Measurements from ENCODE around the gene RAB19. TPM values are rescaled to one million over a fixed set of nuclear protein-coding genes. Genes with fewer than 3 reads are reported as not detected.

RAB19 gene
- total and polyA plus RNA-seq, 9 of the 15 experiments (the other 6 are each of a cell fraction or from before 2014, with no cell fraction given) = not detected

DNA sequence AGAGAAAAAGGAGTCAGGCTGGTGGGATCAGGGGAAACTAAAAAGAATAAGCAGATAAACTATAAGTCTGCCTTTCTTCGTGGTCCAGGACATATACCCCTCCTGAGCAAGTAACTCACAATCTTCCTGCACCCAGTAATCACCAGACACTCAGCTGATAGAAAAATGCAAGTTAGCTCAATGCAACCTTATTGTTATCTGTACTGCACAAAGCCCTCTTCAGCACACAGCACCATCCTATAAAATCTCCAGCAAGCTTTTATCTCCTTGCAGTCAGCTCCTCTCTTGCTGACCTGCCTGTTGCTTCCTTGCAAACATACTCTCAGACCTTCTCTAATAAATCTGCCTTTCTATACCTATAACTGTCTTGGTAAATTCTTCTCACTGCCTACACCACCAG lies 12.2 kb upstream of the RAB19 start (continued):
- TF ChIP-seq, protein P1, sequence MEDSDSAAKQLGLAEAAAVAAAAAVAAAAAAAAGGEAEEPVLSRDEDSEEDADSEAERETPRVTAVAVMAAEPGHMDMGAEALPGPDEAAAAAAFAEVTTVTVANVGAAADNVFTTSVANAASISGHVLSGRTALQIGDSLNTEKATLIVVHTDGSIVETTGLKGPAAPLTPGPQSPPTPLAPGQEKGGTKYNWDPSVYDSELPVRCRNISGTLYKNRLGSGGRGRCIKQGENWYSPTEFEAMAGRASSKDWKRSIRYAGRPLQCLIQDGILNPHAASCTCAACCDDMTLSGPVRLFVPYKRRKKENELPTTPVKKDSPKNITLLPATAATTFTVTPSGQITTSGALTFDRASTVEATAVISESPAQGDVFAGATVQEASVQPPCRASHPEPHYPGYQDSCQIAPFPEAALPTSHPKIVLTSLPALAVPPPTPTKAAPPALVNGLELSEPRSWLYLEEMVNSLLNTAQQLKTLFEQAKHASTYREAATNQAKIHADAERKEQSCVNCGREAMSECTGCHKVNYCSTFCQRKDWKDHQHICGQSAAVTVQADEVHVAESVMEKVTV (CRISPR knock-in tag; IDR thresholded peaks at IDR 0.05) = no peak
- TF ChIP-seq ZNF253 (CRISPR knock-in tag; conservative IDR thresholded peaks at IDR 0.05) = no peak
- TF ChIP-seq, protein P2, sequence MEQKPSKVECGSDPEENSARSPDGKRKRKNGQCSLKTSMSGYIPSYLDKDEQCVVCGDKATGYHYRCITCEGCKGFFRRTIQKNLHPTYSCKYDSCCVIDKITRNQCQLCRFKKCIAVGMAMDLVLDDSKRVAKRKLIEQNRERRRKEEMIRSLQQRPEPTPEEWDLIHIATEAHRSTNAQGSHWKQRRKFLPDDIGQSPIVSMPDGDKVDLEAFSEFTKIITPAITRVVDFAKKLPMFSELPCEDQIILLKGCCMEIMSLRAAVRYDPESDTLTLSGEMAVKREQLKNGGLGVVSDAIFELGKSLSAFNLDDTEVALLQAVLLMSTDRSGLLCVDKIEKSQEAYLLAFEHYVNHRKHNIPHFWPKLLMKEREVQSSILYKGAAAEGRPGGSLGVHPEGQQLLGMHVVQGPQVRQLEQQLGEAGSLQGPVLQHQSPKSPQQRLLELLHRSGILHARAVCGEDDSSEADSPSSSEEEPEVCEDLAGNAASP (IDR thresholded peaks at IDR 0.05) = no peak
- TF ChIP-seq, protein P3, sequence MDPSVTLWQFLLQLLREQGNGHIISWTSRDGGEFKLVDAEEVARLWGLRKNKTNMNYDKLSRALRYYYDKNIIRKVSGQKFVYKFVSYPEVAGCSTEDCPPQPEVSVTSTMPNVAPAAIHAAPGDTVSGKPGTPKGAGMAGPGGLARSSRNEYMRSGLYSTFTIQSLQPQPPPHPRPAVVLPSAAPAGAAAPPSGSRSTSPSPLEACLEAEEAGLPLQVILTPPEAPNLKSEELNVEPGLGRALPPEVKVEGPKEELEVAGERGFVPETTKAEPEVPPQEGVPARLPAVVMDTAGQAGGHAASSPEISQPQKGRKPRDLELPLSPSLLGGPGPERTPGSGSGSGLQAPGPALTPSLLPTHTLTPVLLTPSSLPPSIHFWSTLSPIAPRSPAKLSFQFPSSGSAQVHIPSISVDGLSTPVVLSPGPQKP (CRISPR knock-in tag; IDR thresholded peaks at IDR 0.05) = no peak
- TF ChIP-seq MYNN (IDR thresholded peaks at IDR 0.05) = peak; percentile 60; the same call in 1 of the 2 replicates
- TF ChIP-seq MYNN (CRISPR knock-in tag; IDR thresholded peaks at IDR 0.05) = no peak
- no peak for TF ChIP-seq RBM39 (optimal IDR thresholded peaks at IDR 0.05; ENCODE audit: low read depth, low read length)
- no peak for TF ChIP-seq PHTF2 (CRISPR knock-in tag; IDR thresholded peaks at IDR 0.05)
- TF ChIP-seq, protein P4, sequence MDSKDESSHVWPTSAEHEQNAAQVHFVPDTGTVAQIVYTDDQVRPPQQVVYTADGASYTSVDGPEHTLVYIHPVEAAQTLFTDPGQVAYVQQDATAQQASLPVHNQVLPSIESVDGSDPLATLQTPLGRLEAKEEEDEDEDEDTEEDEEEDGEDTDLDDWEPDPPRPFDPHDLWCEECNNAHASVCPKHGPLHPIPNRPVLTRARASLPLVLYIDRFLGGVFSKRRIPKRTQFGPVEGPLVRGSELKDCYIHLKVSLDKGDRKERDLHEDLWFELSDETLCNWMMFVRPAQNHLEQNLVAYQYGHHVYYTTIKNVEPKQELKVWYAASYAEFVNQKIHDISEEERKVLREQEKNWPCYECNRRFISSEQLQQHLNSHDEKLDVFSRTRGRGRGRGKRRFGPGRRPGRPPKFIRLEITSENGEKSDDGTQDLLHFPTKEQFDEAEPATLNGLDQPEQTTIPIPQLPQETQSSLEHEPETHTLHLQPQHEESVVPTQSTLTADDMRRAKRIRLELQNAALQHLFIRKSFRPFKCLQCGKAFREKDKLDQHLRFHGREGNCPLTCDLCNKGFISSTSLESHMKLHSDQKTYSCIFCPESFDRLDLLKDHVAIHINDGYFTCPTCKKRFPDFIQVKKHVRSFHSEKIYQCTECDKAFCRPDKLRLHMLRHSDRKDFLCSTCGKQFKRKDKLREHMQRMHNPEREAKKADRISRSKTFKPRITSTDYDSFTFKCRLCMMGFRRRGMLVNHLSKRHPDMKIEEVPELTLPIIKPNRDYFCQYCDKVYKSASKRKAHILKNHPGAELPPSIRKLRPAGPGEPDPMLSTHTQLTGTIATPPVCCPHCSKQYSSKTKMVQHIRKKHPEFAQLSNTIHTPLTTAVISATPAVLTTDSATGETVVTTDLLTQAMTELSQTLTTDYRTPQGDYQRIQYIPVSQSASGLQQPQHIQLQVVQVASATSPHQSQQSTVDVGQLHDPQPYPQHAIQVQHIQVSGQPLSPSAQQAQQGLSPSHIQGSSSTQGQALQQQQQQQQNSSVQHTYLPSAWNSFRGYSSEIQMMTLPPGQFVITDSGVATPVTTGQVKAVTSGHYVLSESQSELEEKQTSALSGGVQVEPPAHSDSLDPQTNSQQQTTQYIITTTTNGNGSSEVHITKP (IDR thresholded peaks at IDR 0.05; ENCODE audit: partially characterized antibody) = no peak
- TF ChIP-seq POLR2H (tag; IDR thresholded peaks at IDR 0.05; ENCODE audit: low read depth) = no peak
- TF ChIP-seq TOE1 (IDR thresholded peaks at IDR 0.05; ENCODE audit: borderline replicate concordance) = no peak; the same call in 1 of the 2 replicates
- TF ChIP-seq TOE1 (CRISPR knock-in tag; IDR thresholded peaks at IDR 0.05; ENCODE audit: borderline replicate concordance, low read depth) = no peak
- TF ChIP-seq, protein P5, sequence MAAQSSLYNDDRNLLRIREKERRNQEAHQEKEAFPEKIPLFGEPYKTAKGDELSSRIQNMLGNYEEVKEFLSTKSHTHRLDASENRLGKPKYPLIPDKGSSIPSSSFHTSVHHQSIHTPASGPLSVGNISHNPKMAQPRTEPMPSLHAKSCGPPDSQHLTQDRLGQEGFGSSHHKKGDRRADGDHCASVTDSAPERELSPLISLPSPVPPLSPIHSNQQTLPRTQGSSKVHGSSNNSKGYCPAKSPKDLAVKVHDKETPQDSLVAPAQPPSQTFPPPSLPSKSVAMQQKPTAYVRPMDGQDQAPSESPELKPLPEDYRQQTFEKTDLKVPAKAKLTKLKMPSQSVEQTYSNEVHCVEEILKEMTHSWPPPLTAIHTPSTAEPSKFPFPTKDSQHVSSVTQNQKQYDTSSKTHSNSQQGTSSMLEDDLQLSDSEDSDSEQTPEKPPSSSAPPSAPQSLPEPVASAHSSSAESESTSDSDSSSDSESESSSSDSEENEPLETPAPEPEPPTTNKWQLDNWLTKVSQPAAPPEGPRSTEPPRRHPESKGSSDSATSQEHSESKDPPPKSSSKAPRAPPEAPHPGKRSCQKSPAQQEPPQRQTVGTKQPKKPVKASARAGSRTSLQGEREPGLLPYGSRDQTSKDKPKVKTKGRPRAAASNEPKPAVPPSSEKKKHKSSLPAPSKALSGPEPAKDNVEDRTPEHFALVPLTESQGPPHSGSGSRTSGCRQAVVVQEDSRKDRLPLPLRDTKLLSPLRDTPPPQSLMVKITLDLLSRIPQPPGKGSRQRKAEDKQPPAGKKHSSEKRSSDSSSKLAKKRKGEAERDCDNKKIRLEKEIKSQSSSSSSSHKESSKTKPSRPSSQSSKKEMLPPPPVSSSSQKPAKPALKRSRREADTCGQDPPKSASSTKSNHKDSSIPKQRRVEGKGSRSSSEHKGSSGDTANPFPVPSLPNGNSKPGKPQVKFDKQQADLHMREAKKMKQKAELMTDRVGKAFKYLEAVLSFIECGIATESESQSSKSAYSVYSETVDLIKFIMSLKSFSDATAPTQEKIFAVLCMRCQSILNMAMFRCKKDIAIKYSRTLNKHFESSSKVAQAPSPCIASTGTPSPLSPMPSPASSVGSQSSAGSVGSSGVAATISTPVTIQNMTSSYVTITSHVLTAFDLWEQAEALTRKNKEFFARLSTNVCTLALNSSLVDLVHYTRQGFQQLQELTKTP (IDR thresholded peaks at IDR 0.05; ENCODE audit: low read depth in 1 of 2, partially characterized antibody in 2 of 2) = peak in 1 of 2 experiments; percentile 27
- TF ChIP-seq ZNF146 (CRISPR knock-in tag; IDR thresholded peaks at IDR 0.05; ENCODE audit: unreplicated experiment) = no peak
- TF ChIP-seq PML (IDR thresholded peaks at IDR 0.05; ENCODE audit: low read length) = no peak; the same call in 1 of the 2 replicates
- TF ChIP-seq MECOM (CRISPR knock-in tag; IDR thresholded peaks at IDR 0.05) = peak; percentile 94
- TF ChIP-seq ZNF316 (IDR thresholded peaks at IDR 0.05) = peak; percentile 85
- no peak for TF ChIP-seq WHSC1 (IDR thresholded peaks at IDR 0.05; ENCODE audit: low read length)
